ENCODE results near the gene ARHGAP10.
A peak's percentile ranks its signal among the peaks of the same experiment; 100 is the strongest.

The ARHGAP10 gene

DNA sequence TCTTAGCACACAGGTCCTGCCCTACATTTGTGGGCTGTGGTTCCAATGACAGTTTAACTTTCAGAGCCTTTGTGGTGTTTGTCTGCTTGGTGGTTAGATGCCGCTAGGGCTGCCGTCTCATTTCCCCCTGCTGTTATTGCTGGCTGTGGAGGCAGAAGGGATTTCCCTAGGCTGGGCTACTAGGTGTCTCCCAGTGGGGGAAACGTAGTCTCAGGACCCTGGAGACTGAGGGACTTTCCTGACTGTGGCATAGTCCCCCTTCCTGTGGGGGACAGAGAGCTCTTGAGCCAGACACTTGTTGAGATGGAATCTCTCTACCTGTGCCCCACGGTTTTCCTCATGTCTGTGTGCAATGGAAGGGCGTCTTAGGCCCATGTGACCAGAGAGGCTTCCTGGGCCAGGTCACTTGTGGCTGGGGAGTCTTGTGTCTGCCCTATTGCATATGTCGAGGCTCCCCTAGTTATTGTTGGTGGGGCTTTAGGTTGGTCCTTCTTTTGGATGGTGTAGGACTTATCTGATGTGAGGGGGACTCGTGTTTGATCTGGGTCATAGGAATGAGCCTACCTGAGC lies 68.2 kb downstream of the ARHGAP10 start:
- peak; percentile 78 for DNase-seq

- no peak for DNase-seq
Observed at GRCh38 chr4:147801820-147802219, 69.9 kb downstream of the ARHGAP10 start.

DNA sequence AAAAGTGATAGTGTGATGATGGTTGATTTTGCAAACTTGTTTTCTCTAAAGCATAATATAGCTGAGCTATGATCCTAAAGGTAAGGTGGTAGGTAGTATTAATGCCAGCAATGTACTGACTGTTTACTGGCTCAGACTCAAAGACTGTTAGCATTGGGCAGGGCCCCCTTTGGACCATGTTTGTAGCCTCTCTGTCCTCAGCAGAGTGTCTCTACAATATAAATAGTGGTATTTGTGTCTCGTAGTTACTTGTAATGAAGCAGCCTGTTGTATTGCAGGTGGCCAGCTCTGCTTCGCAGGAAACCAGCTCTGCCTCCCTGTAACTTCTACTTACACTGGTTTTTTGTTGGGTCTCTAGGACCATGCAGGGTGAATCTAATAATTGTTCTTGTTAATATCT lies 70.5 kb downstream of the ARHGAP10 start:
- DNase-seq = no peak

DNA sequence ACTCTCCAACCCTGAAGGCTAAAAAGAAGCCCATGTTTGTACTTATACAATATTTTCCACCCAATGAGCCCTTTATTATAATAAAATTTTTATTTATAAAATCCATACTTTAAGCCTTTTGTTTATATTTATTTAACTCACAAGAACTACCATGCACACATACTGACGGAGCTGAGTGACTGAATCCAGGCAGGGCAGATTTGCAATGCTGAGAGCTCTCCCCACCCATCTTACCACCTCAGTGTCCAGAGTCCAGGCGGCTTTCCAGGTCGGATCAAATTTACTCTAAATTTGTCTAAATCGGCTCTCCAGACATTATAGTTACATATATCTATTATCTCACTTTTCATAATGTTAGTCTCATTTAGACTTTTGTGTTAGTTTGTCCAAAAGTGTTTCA lies 74.1 kb downstream of the ARHGAP10 start:
- DNase-seq = no peak

DNA sequence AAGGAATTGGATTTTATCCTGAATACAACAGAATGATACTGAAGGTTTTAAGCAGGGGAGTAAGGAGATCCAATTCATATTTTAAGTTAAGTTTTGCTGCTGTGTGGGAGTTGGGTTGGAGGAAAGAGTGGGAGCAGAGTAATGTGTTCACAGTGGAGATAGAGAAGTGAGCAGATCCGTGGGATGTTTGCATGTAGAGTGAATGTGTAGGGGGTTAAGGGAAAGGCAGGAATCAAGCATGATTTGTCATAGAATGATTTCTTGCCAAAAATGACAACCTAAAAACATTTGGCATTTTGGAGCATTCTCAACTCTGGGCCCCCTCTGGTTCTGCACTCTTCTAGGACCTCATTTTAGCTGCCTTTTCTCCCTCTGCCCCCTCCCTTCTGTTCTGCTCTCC lies 76.6 kb downstream of the ARHGAP10 start:
- no peak for DNase-seq

DNA sequence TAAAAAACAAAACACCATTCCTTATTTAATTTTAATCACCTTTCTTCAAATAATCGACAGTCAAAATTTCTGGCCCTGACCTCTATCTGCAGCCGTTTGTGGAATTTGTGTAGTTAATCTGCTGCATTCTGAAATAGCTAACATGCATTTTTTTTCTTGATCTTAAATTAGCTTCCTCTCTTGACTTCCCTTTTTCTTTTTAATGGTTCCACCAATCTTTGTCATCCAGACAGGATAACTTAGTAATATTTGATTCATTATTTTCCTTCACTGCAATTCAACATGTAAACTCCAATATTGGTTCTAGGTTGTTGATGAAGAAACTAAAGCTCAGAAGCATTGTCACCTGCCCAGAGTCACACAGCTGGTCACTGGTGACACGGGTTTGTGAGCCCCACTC lies 77.3 kb downstream of the ARHGAP10 start:
- no peak for DNase-seq

DNA sequence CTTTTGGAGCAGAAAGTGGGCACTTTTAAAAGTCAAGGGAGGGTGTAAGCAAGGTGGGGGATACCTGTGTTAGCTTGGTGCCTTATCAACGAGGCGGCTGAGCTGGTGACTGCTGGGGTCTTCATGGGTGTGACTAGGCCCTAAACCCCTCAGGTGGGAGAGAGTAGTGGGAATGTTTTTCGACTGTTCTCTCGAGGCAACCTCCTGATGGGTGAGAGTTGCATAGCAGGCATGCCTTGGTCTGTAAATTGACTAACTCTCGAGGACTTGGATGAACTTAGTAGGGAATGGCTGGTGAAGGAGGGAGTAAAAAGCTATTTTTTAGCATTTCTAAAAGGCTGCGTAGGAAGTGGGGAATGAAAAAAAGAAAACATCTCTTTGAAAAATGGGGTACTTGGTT lies 80.0 kb downstream of the ARHGAP10 start:
- no peak for DNase-seq

DNA sequence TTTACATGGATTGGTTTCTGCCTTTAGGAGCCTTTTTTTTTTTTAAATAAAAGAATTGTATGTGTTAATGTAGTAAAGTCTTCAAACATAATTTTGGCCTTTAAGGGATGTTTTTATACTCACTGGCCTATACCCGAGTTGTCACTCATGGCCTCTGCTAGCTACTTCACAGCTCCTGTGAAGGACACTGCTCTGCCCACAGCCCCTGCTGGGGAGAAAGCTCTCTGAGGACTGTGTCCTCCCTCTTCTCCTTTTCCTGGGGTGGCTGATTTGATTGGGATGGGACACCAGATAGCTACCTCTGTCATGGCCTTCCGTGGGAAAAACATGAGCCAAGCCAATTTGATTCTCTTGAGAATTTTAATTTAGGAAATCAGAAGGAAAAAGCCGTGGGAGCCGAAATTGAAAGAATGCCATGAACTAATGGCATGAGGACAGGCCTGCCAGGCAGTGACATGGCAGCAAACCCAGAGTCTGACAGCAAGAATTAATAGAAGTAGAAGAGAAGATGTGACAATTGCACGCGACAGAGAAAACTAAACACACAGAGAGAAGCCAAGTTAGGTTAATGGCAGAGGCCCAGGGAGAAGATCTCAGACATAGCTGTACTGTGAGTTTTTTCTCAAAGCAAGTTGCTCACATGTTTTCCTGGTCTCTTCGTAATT lies 81.4 kb downstream of the ARHGAP10 start:
- no peak for DNase-seq

DNA sequence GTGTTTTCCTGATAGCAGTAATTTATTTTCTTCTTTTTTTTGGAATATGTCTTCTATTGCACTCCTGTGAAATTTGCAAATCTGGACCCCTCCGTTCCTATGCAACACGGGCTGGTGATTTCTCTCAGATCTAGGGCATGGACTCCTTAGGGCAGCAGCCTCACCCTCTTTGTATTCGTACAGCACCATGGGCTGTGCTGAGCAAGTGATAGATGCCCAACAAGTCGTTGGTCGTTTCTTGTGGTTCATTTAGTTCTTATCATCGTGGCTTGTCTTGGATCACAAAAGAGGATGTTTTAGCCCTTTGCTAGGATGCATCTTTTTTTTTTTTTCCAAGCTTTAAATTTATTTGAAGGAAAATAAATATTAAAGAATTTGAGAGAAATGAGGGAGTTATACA lies 82.1 kb downstream of the ARHGAP10 start:
- DNase-seq = no peak

- no peak for DNase-seq
Observed at GRCh38 chr4:147814376-147814775, 82.5 kb downstream of the ARHGAP10 start.

GRCh38 chr4:147815741-147816140 lies 83.9 kb downstream of the ARHGAP10 start:
- DNase-seq = peak; percentile 21

DNA sequence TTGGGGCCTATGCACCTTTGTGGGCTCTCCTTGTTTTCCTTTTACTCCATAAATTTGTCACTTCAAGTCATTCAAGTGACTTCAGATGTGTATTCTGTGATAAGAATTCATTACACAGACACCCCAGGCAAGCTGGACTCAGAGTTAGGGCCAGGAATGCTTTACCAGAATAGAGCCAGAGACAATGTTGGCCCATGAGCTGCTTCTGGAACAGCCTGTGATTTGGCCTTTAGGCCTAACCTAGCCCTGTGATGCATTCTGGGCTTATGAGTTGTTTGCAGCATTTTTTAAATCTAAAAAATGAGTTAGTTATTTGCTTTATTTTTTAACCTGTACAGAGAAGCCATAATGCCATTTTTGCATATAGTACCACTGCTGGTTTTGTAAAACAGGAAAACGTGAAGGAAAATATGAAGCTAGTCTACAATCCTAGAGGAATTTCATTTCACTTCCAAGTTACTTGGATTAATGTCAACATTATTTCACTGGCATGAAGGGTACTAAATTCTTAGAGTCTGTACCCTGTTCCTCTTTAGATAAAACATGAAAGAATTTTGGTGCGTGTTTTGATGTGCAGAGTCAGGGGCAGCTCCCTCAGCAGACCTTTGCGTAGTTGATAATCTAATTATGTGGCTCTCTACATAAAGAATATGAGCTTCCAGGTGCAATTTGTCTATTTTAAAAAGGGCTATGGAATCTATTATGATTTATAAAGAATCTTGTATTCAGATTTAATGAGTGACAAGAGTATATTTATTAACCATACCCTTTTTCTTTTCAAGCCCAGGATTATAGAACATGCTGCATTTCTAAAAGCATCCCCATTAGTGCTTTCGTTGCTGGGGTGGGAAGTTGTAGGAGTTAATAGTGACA lies 84.7 kb downstream of the ARHGAP10 start:
- no peak for DNase-seq

DNA sequence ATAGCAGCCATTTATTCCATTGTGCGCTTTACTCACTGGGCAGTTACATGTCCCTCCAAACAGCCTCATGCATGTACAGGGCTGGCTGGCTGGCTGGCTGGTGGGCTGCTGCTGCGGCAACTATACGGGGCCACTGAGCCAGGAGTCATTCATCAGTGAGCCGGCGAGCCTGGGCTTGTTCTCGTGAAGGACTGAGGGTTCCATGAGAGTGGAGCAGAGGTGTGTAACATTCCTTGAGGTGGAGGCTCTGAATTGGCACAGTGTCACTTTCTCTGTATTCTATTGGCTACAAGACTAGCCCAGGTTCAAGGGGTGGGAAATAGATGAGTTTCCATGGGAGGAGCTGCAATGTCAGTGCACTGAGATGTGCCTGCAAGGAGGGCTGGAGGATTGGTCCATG lies 89.1 kb downstream of the ARHGAP10 start:
- no peak for DNase-seq

DNA sequence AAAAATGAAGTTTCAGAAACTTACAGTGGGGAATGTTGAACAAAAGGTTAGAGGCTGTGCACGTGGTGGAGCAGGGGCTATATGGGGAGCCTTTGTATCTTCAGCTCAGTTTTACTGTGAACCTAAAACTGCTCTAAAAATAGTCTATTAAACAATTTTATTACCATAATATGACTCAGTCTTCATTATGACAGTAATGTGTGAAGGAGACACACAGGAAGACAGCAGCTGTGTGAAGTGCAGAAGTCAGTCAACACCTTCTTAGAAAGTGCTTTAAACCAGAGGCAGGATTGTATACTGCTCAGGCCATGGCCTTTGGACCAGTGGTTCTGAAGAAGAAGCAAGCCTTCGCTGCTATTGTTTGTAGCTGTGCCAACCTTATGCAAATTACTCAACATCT lies 89.7 kb downstream of the ARHGAP10 start:
- DNase-seq = no peak

GRCh38 chr4:147822128-147822527 lies 90.2 kb downstream of the ARHGAP10 start:
- DNase-seq = no peak

DNA sequence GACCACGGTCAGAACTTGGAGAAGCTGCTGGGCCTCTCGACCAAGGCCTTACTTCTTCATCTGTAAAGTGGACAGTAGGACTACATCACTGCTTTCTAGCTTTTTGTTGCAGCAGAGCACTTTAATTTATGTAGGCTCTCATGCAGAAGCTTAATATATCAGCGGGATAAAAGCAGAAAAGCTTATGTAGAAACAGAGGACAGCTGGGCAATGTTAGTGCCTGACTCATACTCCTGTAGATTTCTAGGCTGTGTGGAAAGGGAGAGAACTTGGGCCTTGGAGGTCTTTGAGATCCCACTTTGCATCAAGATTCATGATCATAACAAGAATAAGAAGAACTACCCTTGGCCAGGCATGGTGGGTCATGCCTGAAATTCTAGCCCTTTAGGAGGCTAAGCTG lies 91.2 kb downstream of the ARHGAP10 start:
- DNase-seq = no peak

DNA sequence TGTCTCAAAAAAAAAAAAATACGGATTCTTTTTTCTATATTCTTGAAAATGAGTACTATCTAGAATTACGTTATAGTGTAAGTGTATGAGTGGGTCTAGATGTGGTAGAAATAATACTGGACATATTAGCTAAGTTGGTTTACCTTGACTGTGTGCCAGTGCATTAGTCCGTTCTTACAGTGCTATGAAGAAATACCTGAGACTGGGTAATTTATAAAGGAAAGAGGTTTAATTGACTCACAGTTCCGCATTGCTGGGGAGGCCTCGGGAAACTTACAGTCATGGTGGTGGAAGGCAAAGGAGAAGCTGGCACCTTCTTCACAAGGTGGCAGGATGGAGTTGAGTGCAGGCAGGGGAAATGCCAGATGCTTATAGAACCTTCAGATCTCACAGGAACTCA lies 92.4 kb downstream of the ARHGAP10 start:
- DNase-seq = no peak

DNA sequence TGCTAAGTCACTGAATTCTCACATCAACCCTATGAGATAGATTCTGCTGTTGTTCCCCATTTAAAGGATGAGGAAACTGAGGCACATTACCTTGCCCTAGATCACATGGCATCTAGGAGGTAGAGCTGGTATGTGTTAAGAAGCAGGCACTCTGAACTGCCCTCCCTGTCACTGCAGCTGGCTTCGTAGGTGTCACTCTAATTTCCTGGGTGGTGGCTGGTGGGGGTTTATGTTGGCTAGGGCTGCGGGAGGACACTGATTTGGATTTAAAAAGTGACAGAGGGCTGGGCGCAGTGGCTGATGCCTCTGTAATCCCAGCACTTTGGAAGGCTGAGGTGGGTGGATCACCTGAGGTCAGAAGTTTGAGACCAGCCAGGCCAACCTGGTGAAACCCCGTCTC lies 93.0 kb downstream of the ARHGAP10 start:
- DNase-seq = no peak

- no peak for DNase-seq
Observed at GRCh38 chr4:147825451-147826287, 93.8 kb downstream of the ARHGAP10 start.

DNA sequence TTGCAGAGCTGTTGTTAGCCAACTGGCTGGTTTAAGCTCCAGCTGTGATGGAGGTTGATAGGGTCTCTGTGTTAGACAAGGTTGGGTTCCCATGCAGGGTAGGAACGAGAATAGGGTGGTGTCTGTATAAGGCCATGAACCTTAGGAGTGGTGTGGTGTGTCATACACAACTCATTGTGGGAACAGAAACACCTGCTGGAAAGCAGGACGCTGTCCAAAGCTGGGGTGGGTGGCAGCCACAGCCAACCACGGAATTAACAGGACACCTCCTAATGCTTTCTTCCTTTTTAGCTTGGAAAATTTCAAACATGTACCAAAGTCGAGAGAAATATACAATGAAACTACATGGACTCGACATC lies 94.4 kb downstream of the ARHGAP10 start:
- DNase-seq = no peak

DNA sequence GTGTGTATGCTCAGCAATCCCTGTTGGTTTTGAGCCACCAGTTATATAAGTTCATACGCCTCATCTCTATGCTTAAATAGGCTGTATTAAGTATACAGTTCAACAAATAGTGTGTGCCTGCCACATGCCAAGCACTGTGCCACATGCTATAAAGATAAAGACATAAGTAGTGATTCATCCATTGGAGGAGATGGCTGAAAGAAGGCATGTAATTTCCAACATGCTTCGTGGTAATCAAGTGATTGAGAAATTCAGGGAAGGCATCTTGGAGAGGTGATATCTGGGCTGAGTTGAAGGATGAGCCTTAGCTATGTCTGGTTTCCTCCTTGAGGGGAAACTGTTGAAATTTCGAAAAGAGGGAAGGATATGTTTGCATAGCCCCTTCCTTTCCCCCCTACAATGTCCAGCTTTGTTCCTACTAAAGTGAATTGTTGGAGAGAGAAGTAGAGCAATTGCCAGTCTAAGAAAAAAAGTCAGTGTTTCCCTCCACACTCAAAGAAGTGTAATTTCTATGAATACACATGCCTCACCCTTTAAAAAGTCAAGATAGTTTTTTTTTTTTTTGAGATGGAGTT lies 96.5 kb downstream of the ARHGAP10 start:
- DNase-seq = no peak

GRCh38 chr4:147829401-147830101 lies 97.7 kb downstream of the ARHGAP10 start:
- no peak for DNase-seq
